Neural cell (in vitro differentiated cells): Measurements from ENCODE around the gene TRIM2. TPM values are rescaled to one million over a fixed set of nuclear protein-coding genes. Genes with fewer than 3 reads are reported as not detected.

Source experiments
- H2AFZ ChIP-seq: fragments of 200-600, 300-800 bp; sonication (generic), shearing (Covaris generic); 2 replicates; pipeline ENCODE4 v1.6.0; 2014; ENCODE audit warnings: low read depth, mild to moderate bottlenecking, antibody characterized with exemption, low read length, moderate library complexity
- H3F3A ChIP-seq: fragments of 200-600 bp; shearing (Covaris generic); 2 replicates; pipeline ENCODE4 v1.6.1; 2016; ENCODE audit warnings: mild to moderate bottlenecking, moderate library complexity, mixed read lengths, antibody characterized with exemption, low read length; ENCODE audit not compliant: insufficient read depth, poor library complexity, severe bottlenecking
- H3K27ac ChIP-seq: fragments of 200-600, 300-800 bp; sonication (generic), shearing (Covaris generic); 2 replicates; pipeline ENCODE4 v1.5.1; 2014; ENCODE audit warnings: mild to moderate bottlenecking, low read length, moderate library complexity
- H3K27me3 ChIP-seq: fragments of 300-800, 200-600 bp; sonication (generic), shearing (Covaris generic); 2 replicates; pipeline ENCODE4 v1.6.0; 2014; ENCODE audit warnings: mild to moderate bottlenecking, low read depth, low read length, moderate library complexity; ENCODE audit not compliant: insufficient read depth
- H3K36me3 ChIP-seq: fragments of 300-800, 200-600 bp; sonication (generic), shearing (Covaris generic); 2 replicates; pipeline ENCODE4 v1.5.1; 2014; ENCODE audit warnings: mild to moderate bottlenecking, antibody characterized with exemption, low read length, moderate library complexity; ENCODE audit not compliant: insufficient read depth
- H3K4me2 ChIP-seq: fragments of 300-800, 200-600 bp; sonication (generic), shearing (Covaris generic); 2 replicates; pipeline ENCODE4 v1.6.0; 2014; ENCODE audit warnings: mild to moderate bottlenecking, low read length
- H3K4me3 ChIP-seq: fragments of 300-800, 200-600 bp; sonication (generic), shearing (Covaris generic); 2 replicates; pipeline ENCODE4 v1.5.1; 2014; ENCODE audit warnings: mild to moderate bottlenecking, low read length, moderate library complexity
- H3K79me2 ChIP-seq: fragments of 200-600 bp; shearing (Covaris generic); replicated peaks from 2 replicates; pipeline ENCODE4 v1.6.0; 2014; ENCODE audit warnings: mild to moderate bottlenecking, low read length, moderate library complexity; ENCODE audit not compliant: insufficient read depth
- H3K9ac ChIP-seq: fragments of 300-800, 200-600 bp; sonication (generic), shearing (Covaris generic); 2 replicates; pipeline ENCODE4 v1.6.1; 2016; ENCODE audit warnings: mild to moderate bottlenecking, low read length, mixed read lengths
- H3K9me2 ChIP-seq: fragments of 200-600 bp; shearing (Covaris generic); 2 replicates; pipeline ENCODE4 v1.6.1; 2016; ENCODE audit warnings: mild to moderate bottlenecking, low read length, mixed read lengths; ENCODE audit not compliant: insufficient read depth
- H3K9me3 ChIP-seq: fragments of 200-600, 300-800 bp; sonication (generic), shearing (Covaris generic); 2 replicates; pipeline ENCODE4 v1.6.1; 2016; ENCODE audit warnings: mild to moderate bottlenecking, mixed run types, low read length, moderate library complexity, mixed read lengths
- H4K20me1 ChIP-seq: fragments of 200-600 bp; shearing (Covaris generic); 2 replicates; pipeline ENCODE4 v1.6.1; 2016; ENCODE audit warnings: mild to moderate bottlenecking, mixed run types; ENCODE audit not compliant: insufficient read depth
- EP300 ChIP-seq: fragments of 450-650 bp; conservative IDR thresholded peaks from 2 replicates; pipeline ENCODE4 v1.6.1; 2014; ENCODE audit warnings: antibody characterized with exemption, mild to moderate bottlenecking, moderate library complexity; ENCODE audit not compliant: poor library complexity, severe bottlenecking
- EZH2 ChIP-seq: fragments of 200-600, 300-800 bp; shearing (Covaris generic), sonication (generic); IDR thresholded peaks from 2 replicates; pipeline ENCODE4 v1.6.1; 2014; ENCODE audit warnings: antibody characterized with exemption, low read length, borderline replicate concordance, mild to moderate bottlenecking; ENCODE audit not compliant: insufficient read depth, poor library complexity, severe bottlenecking
- MXI1 ChIP-seq: fragments of 450-650 bp; conservative IDR thresholded peaks from 2 replicates; pipeline ENCODE4 v1.6.1; 2014; ENCODE audit warnings: antibody characterized with exemption, mild to moderate bottlenecking; ENCODE audit not compliant: poor library complexity, severe bottlenecking
- POLR2AphosphoS5 ChIP-seq: IDR thresholded peaks from 2 replicates; pipeline ENCODE4 v1.6.1; 2012
- RAD21 ChIP-seq: fragments of 450-650 bp; conservative IDR thresholded peaks from 2 replicates; pipeline ENCODE4 v1.6.1; 2014; ENCODE audit warnings: antibody characterized with exemption, mild to moderate bottlenecking, moderate library complexity
- REST ChIP-seq: IDR thresholded peaks from 2 replicates; pipeline ENCODE4 v1.6.1; 2012; ENCODE audit warnings: borderline replicate concordance
- SMC3 ChIP-seq: fragments of 450-650 bp; conservative IDR thresholded peaks from 2 replicates; pipeline ENCODE4 v1.6.1; 2014; ENCODE audit warnings: antibody characterized with exemption, mild to moderate bottlenecking, moderate library complexity; ENCODE audit not compliant: poor library complexity
- TAF1 ChIP-seq: IDR thresholded peaks from 2 replicates; pipeline ENCODE4 v1.6.1; 2012; ENCODE audit warnings: low read depth
- polyA plus RNA-seq: library from polyadenylated mRNA; depleted of rRNA; stranded (reverse); fragments of >200 nt; gene quantifications from 2 replicates; pipeline ENCODE4 v1.2.3, GENCODE V29; 2014
- TF ChIP-seq, protein P1 (sequence below): fragments of 450-650 bp; IDR thresholded peaks from 2 replicates; pipeline ENCODE4 v1.5.1; 2014; ENCODE audit warnings: antibody characterized with exemption, mild to moderate bottlenecking, moderate library complexity; ENCODE audit not compliant: poor library complexity, severe bottlenecking

TRIM2 gene
- polyA plus RNA-seq, 1 donor from 2014 or later = 261 TPM

- Histone ChIP-seq H4K20me1 (no peaks in the 10 kb centered on the region), H3K36me3 (no peaks in the 10 kb centered on the region), H3K4me3 (no peak overlapping the region), H3K4me2 (no peak overlapping the region), H3K9me3 (no peaks in the 10 kb centered on the region), H3K9ac (no peak overlapping the region), H3K27me3 (no peaks in the 10 kb centered on the region), H3F3A (no peaks in the 10 kb centered on the region), H2AFZ (no peak overlapping the region), H3K79me2 (no peaks in the 10 kb centered on the region), H3K9me2 (no peaks in the 10 kb centered on the region), H3K27ac (no peak overlapping the region)
- TF ChIP-seq EP300 (no peak), TAF1 (no peak), EZH2 (no peak), SMC3 (no peak), RAD21 (no peak), REST (no peak), MXI1 (no peak)
- TF ChIP-seq, protein P1, sequence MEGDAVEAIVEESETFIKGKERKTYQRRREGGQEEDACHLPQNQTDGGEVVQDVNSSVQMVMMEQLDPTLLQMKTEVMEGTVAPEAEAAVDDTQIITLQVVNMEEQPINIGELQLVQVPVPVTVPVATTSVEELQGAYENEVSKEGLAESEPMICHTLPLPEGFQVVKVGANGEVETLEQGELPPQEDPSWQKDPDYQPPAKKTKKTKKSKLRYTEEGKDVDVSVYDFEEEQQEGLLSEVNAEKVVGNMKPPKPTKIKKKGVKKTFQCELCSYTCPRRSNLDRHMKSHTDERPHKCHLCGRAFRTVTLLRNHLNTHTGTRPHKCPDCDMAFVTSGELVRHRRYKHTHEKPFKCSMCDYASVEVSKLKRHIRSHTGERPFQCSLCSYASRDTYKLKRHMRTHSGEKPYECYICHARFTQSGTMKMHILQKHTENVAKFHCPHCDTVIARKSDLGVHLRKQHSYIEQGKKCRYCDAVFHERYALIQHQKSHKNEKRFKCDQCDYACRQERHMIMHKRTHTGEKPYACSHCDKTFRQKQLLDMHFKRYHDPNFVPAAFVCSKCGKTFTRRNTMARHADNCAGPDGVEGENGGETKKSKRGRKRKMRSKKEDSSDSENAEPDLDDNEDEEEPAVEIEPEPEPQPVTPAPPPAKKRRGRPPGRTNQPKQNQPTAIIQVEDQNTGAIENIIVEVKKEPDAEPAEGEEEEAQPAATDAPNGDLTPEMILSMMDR = no peak
Measured at GRCh38 chr4:153369021-153369420, 164.8 kb downstream of the TRIM2 start.

GRCh38 chr4:153371701-153372234, 167.5 kb downstream of the TRIM2 start:
- H3K79me2 ChIP-seq = no peaks in the 10 kb centered on the region
- TF ChIP-seq EZH2 (no peak), TAF1 (no peak), POLR2AphosphoS5 (no peak)
- TF ChIP-seq, protein P1 = no peak
- H3K9me2 ChIP-seq = no peaks in the 10 kb centered on the region
- H3K36me3 ChIP-seq = no peaks in the 10 kb centered on the region
- H3K9me3 ChIP-seq = no peaks in the 10 kb centered on the region
- H3F3A ChIP-seq = no peaks in the 10 kb centered on the region
- H3K4me2 ChIP-seq = no peak overlapping the region
- no peak overlapping the region for H2AFZ ChIP-seq
- H3K9ac ChIP-seq = no peak overlapping the region
- no peaks in the 10 kb centered on the region for H4K20me1 ChIP-seq
- no peaks in the 10 kb centered on the region for H3K27me3 ChIP-seq
- H3K27ac ChIP-seq = no peak overlapping the region
- no peak overlapping the region for H3K4me3 ChIP-seq
